ENCODE data around the gene ADAP1. TPM values are rescaled to one million over a fixed set of nuclear protein-coding genes. Genes with fewer than 3 reads are reported as not detected.

Gene ADAP1
- total RNA-seq, 2 donors from 2014 or later = 3.8 to 6.5 TPM

GRCh38 chr7:897771-898376, 56.6 kb downstream of the ADAP1 start:
- Histone ChIP-seq H3K4me1 (ENCODE audit: control insufficient read depth, insufficient read depth, low read length) (no peaks in the 10 kb centered on the region), H3K4me3 (ENCODE audit: low read length) (no peak overlapping the region), H3K9me3 (ENCODE audit: control insufficient read depth, low read length) (no peaks in the 10 kb centered on the region), H3K27me3 (ENCODE audit: control insufficient read depth, insufficient read depth, low read length, poor library complexity, severe bottlenecking) (no peaks in the 10 kb centered on the region), H3K36me3 (ENCODE audit: control insufficient read depth, insufficient read depth, low read length) (peaks cover 23% of the 10 kb centered on the region), H3K27ac (ENCODE audit: low read depth, low read length) (no peak overlapping the region), H3K9ac (ENCODE audit: extremely low read depth, low read length, poor library complexity, severe bottlenecking) (no peak overlapping the region)
- TF ChIP-seq CTCF (conservative IDR thresholded peaks at IDR 0.05) = no peak
- DNase-seq = no peak
- Mint-ChIP-seq H3K27ac (no peak overlapping the region), H3K9me3 (no peaks in the 10 kb centered on the region), H3K27me3 (ENCODE audit: insufficient read depth) (no peaks in the 10 kb centered on the region), H3K36me3 (ENCODE audit: low read depth) (peaks cover 30% of the 10 kb centered on the region), H3K4me3 (no peak overlapping the region), H3K4me1 (no peaks in the 10 kb centered on the region)
- 93 to 94% methylated on average over 14 to 27 of the region's 27 CpGs for WGBS, 2 experiments (ENCODE audit: insufficient coverage in 1 of 2, insufficient read length in 1 of 2)

- Mint-ChIP-seq H3K4me3 (no peak overlapping the region), H3K27me3 (ENCODE audit: insufficient read depth) (no peaks in the 10 kb centered on the region), H3K36me3 (ENCODE audit: low read depth) (peaks cover 38% of the 10 kb centered on the region), H3K9me3 (no peaks in the 10 kb centered on the region), H3K27ac (no peak overlapping the region), H3K4me1 (no peaks in the 10 kb centered on the region)
- DNase-seq = no peak
- Histone ChIP-seq H3K27ac (ENCODE audit: low read depth, low read length) (no peak overlapping the region), H3K4me1 (ENCODE audit: control insufficient read depth, insufficient read depth, low read length) (no peaks in the 10 kb centered on the region), H3K27me3 (ENCODE audit: control insufficient read depth, insufficient read depth, low read length, poor library complexity, severe bottlenecking) (no peaks in the 10 kb centered on the region), H3K9me3 (ENCODE audit: control insufficient read depth, low read length) (no peaks in the 10 kb centered on the region), H3K9ac (ENCODE audit: extremely low read depth, low read length, poor library complexity, severe bottlenecking) (no peak overlapping the region), H3K4me3 (ENCODE audit: low read length) (no peak overlapping the region), H3K36me3 (ENCODE audit: control insufficient read depth, insufficient read depth, low read length) (peaks cover 30% of the 10 kb centered on the region)
- 96 to 98% methylated on average over 13 to 14 of the region's 14 CpGs for WGBS, 2 experiments (ENCODE audit: insufficient coverage in 1 of 2, insufficient read length in 1 of 2)
- TF ChIP-seq CTCF (conservative IDR thresholded peaks at IDR 0.05) = no peak
Measured at GRCh38 chr7:897086-897485, 57.4 kb downstream of the ADAP1 start.

GRCh38 chr7:896346-897075, 58.0 kb downstream of the ADAP1 start:
- no peaks in the 10 kb centered on the region for H3K27me3 Mint-ChIP-seq (ENCODE audit: insufficient read depth)
- H3K9me3 ChIP-seq (ENCODE audit: control insufficient read depth, low read length) = no peaks in the 10 kb centered on the region
- no peaks in the 10 kb centered on the region for H3K27me3 ChIP-seq (ENCODE audit: control insufficient read depth, insufficient read depth, low read length, poor library complexity, severe bottlenecking)
- 94 to 97% methylated on average over 32 to 42 of the region's 42 CpGs for WGBS, 2 experiments (ENCODE audit: insufficient coverage in 1 of 2, insufficient read length in 1 of 2)
- H3K4me1 Mint-ChIP-seq = no peaks in the 10 kb centered on the region
- no peak for DNase-seq
- peaks cover 35% of the 10 kb centered on the region for H3K36me3 ChIP-seq (ENCODE audit: control insufficient read depth, insufficient read depth, low read length)
- no peak overlapping the region for H3K27ac Mint-ChIP-seq
- no peak overlapping the region for H3K27ac ChIP-seq (ENCODE audit: low read depth, low read length)
- no peaks in the 10 kb centered on the region for H3K9me3 Mint-ChIP-seq
- no peak overlapping the region for H3K4me3 Mint-ChIP-seq
- no peak for TF ChIP-seq CTCF (conservative IDR thresholded peaks at IDR 0.05)
- H3K4me3 ChIP-seq (ENCODE audit: low read length) = no peak overlapping the region
- no peak overlapping the region for H3K9ac ChIP-seq (ENCODE audit: extremely low read depth, low read length, poor library complexity, severe bottlenecking)
- H3K4me1 ChIP-seq (ENCODE audit: control insufficient read depth, insufficient read depth, low read length) = no peaks in the 10 kb centered on the region
- peaks cover 43% of the 10 kb centered on the region for H3K36me3 Mint-ChIP-seq (ENCODE audit: low read depth)
